Measurements from ENCODE around the gene TBCEL. TPM values are rescaled to one million over a fixed set of nuclear protein-coding genes. Genes with fewer than 3 reads are reported as not detected.

The TBCEL gene
- total and polyA plus RNA-seq, 10 of the 15 experiments (the other 5 are each of a cell fraction or from before 2014, with no cell fraction given), result 2.0 to 10.4 (median 7.3) TPM

DNA sequence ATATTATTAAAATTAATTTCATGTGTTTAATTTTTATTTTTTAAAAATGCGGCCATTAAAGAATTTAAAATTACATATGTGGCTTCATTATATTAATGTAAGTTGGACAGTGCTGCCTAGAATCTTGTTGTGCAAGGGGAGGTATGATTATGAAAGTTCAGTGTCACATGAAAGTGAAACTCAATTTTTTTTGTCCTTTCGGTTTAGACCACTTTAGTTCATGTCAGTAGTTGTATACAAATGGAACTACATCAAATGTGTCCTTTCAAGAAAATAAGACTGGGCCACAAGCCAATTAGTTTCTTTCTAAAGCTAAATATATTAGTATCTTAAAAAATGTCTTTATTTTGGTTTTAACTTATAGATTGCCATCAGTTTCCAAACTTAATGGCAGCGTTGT lies 35.7 kb downstream of the TBCEL start (continued):
- 0 out of 2 replicates have a peak, but pooled peaks have one; percentile 33 for TF ChIP-seq STAT3 (IDR thresholded peaks at IDR 0.05; ENCODE audit: low read depth, low read length)
- TF ChIP-seq, protein P1, sequence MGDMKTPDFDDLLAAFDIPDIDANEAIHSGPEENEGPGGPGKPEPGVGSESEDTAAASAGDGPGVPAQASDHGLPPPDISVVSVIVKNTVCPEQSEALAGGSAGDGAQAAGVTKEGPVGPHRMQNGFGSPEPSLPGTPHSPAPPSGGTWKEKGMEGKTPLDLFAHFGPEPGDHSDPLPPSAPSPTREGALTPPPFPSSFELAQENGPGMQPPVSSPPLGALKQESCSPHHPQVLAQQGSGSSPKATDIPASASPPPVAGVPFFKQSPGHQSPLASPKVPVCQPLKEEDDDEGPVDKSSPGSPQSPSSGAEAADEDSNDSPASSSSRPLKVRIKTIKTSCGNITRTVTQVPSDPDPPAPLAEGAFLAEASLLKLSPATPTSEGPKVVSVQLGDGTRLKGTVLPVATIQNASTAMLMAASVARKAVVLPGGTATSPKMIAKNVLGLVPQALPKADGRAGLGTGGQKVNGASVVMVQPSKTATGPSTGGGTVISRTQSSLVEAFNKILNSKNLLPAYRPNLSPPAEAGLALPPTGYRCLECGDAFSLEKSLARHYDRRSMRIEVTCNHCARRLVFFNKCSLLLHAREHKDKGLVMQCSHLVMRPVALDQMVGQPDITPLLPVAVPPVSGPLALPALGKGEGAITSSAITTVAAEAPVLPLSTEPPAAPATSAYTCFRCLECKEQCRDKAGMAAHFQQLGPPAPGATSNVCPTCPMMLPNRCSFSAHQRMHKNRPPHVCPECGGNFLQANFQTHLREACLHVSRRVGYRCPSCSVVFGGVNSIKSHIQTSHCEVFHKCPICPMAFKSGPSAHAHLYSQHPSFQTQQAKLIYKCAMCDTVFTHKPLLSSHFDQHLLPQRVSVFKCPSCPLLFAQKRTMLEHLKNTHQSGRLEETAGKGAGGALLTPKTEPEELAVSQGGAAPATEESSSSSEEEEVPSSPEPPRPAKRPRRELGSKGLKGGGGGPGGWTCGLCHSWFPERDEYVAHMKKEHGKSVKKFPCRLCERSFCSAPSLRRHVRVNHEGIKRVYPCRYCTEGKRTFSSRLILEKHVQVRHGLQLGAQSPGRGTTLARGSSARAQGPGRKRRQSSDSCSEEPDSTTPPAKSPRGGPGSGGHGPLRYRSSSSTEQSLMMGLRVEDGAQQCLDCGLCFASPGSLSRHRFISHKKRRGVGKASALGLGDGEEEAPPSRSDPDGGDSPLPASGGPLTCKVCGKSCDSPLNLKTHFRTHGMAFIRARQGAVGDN (IDR thresholded peaks at IDR 0.05), result no peak
- no peak for TF ChIP-seq NBN (IDR thresholded peaks at IDR 0.05)
- TF ChIP-seq HDGF (IDR thresholded peaks at IDR 0.05), result no peak
- no peak for TF ChIP-seq HCFC1 (IDR thresholded peaks at IDR 0.05; ENCODE audit: low read length)
- 0 out of 4 replicates have a peak, but pooled peaks have one; percentile 19 to 27 for TF ChIP-seq IKZF2 (IDR thresholded peaks at IDR 0.05)
- no peak for TF ChIP-seq ZNF207 (IDR thresholded peaks at IDR 0.05; ENCODE audit: borderline replicate concordance)
- no peak for TF ChIP-seq FOXK2 (IDR thresholded peaks at IDR 0.05)
- TF ChIP-seq SIN3A (IDR thresholded peaks at IDR 0.05; ENCODE audit: low read depth, low read length), result no peak
- no peak for TF ChIP-seq YY1 (IDR thresholded peaks at IDR 0.05; ENCODE audit: low read depth, low read length)
- no peak for TF ChIP-seq CBFB (IDR thresholded peaks at IDR 0.05; ENCODE audit: low read depth)
- TF ChIP-seq NR2F1 (conservative IDR thresholded peaks at IDR 0.05), result no peak
- no peak for TF ChIP-seq FOXM1 (IDR thresholded peaks at IDR 0.05; ENCODE audit: low read depth, low read length)
- TF ChIP-seq, protein P2, sequence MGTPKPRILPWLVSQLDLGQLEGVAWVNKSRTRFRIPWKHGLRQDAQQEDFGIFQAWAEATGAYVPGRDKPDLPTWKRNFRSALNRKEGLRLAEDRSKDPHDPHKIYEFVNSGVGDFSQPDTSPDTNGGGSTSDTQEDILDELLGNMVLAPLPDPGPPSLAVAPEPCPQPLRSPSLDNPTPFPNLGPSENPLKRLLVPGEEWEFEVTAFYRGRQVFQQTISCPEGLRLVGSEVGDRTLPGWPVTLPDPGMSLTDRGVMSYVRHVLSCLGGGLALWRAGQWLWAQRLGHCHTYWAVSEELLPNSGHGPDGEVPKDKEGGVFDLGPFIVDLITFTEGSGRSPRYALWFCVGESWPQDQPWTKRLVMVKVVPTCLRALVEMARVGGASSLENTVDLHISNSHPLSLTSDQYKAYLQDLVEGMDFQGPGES (IDR thresholded peaks at IDR 0.05), result no peak
- TF ChIP-seq, protein P3, sequence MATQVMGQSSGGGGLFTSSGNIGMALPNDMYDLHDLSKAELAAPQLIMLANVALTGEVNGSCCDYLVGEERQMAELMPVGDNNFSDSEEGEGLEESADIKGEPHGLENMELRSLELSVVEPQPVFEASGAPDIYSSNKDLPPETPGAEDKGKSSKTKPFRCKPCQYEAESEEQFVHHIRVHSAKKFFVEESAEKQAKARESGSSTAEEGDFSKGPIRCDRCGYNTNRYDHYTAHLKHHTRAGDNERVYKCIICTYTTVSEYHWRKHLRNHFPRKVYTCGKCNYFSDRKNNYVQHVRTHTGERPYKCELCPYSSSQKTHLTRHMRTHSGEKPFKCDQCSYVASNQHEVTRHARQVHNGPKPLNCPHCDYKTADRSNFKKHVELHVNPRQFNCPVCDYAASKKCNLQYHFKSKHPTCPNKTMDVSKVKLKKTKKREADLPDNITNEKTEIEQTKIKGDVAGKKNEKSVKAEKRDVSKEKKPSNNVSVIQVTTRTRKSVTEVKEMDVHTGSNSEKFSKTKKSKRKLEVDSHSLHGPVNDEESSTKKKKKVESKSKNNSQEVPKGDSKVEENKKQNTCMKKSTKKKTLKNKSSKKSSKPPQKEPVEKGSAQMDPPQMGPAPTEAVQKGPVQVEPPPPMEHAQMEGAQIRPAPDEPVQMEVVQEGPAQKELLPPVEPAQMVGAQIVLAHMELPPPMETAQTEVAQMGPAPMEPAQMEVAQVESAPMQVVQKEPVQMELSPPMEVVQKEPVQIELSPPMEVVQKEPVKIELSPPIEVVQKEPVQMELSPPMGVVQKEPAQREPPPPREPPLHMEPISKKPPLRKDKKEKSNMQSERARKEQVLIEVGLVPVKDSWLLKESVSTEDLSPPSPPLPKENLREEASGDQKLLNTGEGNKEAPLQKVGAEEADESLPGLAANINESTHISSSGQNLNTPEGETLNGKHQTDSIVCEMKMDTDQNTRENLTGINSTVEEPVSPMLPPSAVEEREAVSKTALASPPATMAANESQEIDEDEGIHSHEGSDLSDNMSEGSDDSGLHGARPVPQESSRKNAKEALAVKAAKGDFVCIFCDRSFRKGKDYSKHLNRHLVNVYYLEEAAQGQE (IDR thresholded peaks at IDR 0.05; ENCODE audit: low read depth, low read length), result no peak
- TF ChIP-seq ASH2L (IDR thresholded peaks at IDR 0.05; ENCODE audit: borderline replicate concordance, low read depth), result no peak
- no peak for TF ChIP-seq TAF1 (IDR thresholded peaks at IDR 0.05; ENCODE audit: borderline replicate concordance, low read depth, low read length)
- TF ChIP-seq, protein P4, sequence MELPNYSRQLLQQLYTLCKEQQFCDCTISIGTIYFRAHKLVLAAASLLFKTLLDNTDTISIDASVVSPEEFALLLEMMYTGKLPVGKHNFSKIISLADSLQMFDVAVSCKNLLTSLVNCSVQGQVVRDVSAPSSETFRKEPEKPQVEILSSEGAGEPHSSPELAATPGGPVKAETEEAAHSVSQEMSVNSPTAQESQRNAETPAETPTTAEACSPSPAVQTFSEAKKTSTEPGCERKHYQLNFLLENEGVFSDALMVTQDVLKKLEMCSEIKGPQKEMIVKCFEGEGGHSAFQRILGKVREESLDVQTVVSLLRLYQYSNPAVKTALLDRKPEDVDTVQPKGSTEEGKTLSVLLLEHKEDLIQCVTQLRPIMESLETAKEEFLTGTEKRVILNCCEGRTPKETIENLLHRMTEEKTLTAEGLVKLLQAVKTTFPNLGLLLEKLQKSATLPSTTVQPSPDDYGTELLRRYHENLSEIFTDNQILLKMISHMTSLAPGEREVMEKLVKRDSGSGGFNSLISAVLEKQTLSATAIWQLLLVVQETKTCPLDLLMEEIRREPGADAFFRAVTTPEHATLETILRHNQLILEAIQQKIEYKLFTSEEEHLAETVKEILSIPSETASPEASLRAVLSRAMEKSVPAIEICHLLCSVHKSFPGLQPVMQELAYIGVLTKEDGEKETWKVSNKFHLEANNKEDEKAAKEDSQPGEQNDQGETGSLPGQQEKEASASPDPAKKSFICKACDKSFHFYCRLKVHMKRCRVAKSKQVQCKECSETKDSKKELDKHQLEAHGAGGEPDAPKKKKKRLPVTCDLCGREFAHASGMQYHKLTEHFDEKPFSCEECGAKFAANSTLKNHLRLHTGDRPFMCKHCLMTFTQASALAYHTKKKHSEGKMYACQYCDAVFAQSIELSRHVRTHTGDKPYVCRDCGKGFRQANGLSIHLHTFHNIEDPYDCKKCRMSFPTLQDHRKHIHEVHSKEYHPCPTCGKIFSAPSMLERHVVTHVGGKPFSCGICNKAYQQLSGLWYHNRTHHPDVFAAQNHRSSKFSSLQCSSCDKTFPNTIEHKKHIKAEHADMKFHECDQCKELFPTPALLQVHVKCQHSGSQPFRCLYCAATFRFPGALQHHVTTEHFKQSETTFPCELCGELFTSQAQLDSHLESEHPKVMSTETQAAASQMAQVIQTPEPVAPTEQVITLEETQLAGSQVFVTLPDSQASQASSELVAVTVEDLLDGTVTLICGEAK (IDR thresholded peaks at IDR 0.05; ENCODE audit: borderline replicate concordance), result no peak
